HEK293 (cell line): Measurements from ENCODE around the gene RNF10.

Experiments
- CTCF ChIA-PET: fragments of 350-600 bp; formaldehyde crosslinking; extraction: SDS; loops from one replicate; lab custom pipeline; 2021; ENCODE audit warnings: antibody characterized with exemption; lab: Yijun Ruan, JAX
- POLR2A ChIA-PET: fragments of 300-600 bp; formaldehyde crosslinking; extraction: SDS; loops from one replicate; lab custom pipeline; 2020; ENCODE audit warnings: antibody characterized with exemption, inconsistent platforms; lab: Yijun Ruan, JAX
- H3K27ac ChIP-seq: fragments of 200-500 bp; sonication (Bioruptor generic); 2 replicates; pipeline ENCODE4 v1.5.1; 2014; ENCODE audit warnings: low read depth, low read length, control low read depth, inconsistent platforms; ENCODE audit errors: extremely low read depth
- H3K36me3 ChIP-seq, 2 experiments: fragments of 200-500 bp in 1 of 2; sonication (Bioruptor generic) in 1 of 2; 1 replicate in 1 of 2; 2 replicates in 1 of 2; pipeline ENCODE4 v1.5.1; 2014 to 2017; ENCODE audit warnings: inconsistent platforms in 2 of 2, low read length in 2 of 2; ENCODE audit not compliant: control insufficient read depth in 2 of 2, insufficient read depth in 1 of 2
- H3K4me1 ChIP-seq: fragments of 200-500 bp; sonication (Bioruptor generic); 2 replicates; pipeline ENCODE4 v1.5.1; 2014; ENCODE audit warnings: mild to moderate bottlenecking, low read length, inconsistent platforms; ENCODE audit not compliant: control insufficient read depth, insufficient read depth
- H3K4me3 ChIP-seq: 2 replicates; pipeline ENCODE4 v1.5.1; 2011; ENCODE audit warnings: low read depth, mild to moderate bottlenecking, control low read depth, low read length, moderate library complexity
- H3K9me3 ChIP-seq: fragments of 200-500 bp; sonication (Bioruptor generic); 2 replicates; pipeline ENCODE4 v1.5.1; 2014; ENCODE audit warnings: low read depth, low read length, inconsistent platforms; ENCODE audit not compliant: control insufficient read depth, insufficient read depth
- BCL11B ChIP-seq: fragments of 450-650 bp; formaldehyde crosslinking; IDR thresholded peaks from 2 replicates; pipeline ENCODE4 v1.5.1; 2016; ENCODE audit warnings: low read depth, missing biosample characterization, missing genetic modification characterization
- PRDM4 ChIP-seq: fragments of 450-650 bp; formaldehyde crosslinking; IDR thresholded peaks from 2 replicates; pipeline ENCODE4 v1.5.1; 2017; ENCODE audit warnings: missing biosample characterization, missing genetic modification characterization
- SCRT2 ChIP-seq: fragments of 450-650 bp; formaldehyde crosslinking; IDR thresholded peaks from 2 replicates; pipeline ENCODE4 v1.5.1; 2016; ENCODE audit warnings: missing biosample characterization, missing genetic modification characterization
- SP3 ChIP-seq: fragments of 450-650 bp; formaldehyde crosslinking; IDR thresholded peaks from 2 replicates; pipeline ENCODE4 v1.5.1; 2016; ENCODE audit warnings: missing biosample characterization, missing genetic modification characterization
- YY1 ChIP-seq: fragments of 450-650 bp; formaldehyde crosslinking; IDR thresholded peaks from 2 replicates; pipeline ENCODE4 v1.5.1; 2018; ENCODE audit warnings: missing biosample characterization, missing genetic modification characterization
- ZFP69B ChIP-seq: fragments of 450-650 bp; formaldehyde crosslinking; IDR thresholded peaks from 2 replicates; pipeline ENCODE4 v1.5.1; 2016; ENCODE audit warnings: missing biosample characterization, missing genetic modification characterization
- ZNF10 ChIP-seq: fragments of 450-650 bp; formaldehyde crosslinking; IDR thresholded peaks from 2 replicates; pipeline ENCODE4 v1.5.1; 2017; ENCODE audit warnings: missing biosample characterization, missing genetic modification characterization
- ZNF112 ChIP-seq: fragments of 450-650 bp; formaldehyde crosslinking; IDR thresholded peaks from 2 replicates; pipeline ENCODE4 v1.5.0; 2017; ENCODE audit warnings: missing biosample characterization, missing genetic modification characterization
- ZNF114 ChIP-seq: fragments of 450-650 bp; formaldehyde crosslinking; IDR thresholded peaks from 2 replicates; pipeline ENCODE4 v1.5.0; 2017; ENCODE audit warnings: missing biosample characterization, missing genetic modification characterization
- ZNF16 ChIP-seq: fragments of 450-650 bp; formaldehyde crosslinking; IDR thresholded peaks from 2 replicates; pipeline ENCODE4 v1.5.1; 2016; ENCODE audit warnings: low read depth, missing biosample characterization, missing genetic modification characterization
- ZNF23 ChIP-seq: fragments of 450-650 bp; formaldehyde crosslinking; IDR thresholded peaks from 2 replicates; pipeline ENCODE4 v1.5.1; 2016; ENCODE audit warnings: missing biosample characterization, missing genetic modification characterization, borderline replicate concordance
- ZNF341 ChIP-seq: fragments of 450-650 bp; formaldehyde crosslinking; IDR thresholded peaks from 2 replicates; pipeline ENCODE4; 2016; ENCODE audit warnings: low read depth, missing biosample characterization, missing genetic modification characterization
- ZNF639 ChIP-seq: fragments of 450-650 bp; formaldehyde crosslinking; IDR thresholded peaks from 2 replicates; pipeline ENCODE4 v1.5.1; 2016; ENCODE audit warnings: missing biosample characterization, missing genetic modification characterization
- ZNF76 ChIP-seq: fragments of 450-650 bp; formaldehyde crosslinking; IDR thresholded peaks from 2 replicates; pipeline ENCODE4; 2016; ENCODE audit warnings: low read depth, missing biosample characterization, missing genetic modification characterization, borderline replicate concordance
- ZNF843 ChIP-seq: fragments of 450-650 bp; formaldehyde crosslinking; IDR thresholded peaks from 2 replicates; pipeline ENCODE4 v1.5.1; 2016; ENCODE audit warnings: missing biosample characterization, missing genetic modification characterization
- ZSCAN5A ChIP-seq: fragments of 450-650 bp; formaldehyde crosslinking; IDR thresholded peaks from 2 replicates; pipeline ENCODE4 v1.5.1; 2016; ENCODE audit warnings: missing biosample characterization, missing genetic modification characterization
- ZXDB ChIP-seq: fragments of 450-650 bp; formaldehyde crosslinking; IDR thresholded peaks from 2 replicates; pipeline ENCODE4 v1.5.1; 2016; ENCODE audit warnings: missing biosample characterization, missing genetic modification characterization
- TF ChIP-seq, protein P1 (sequence below): sonication (generic); formaldehyde crosslinking; IDR thresholded peaks from 2 replicates; pipeline ENCODE4 v1.8.1; 2022; ENCODE audit warnings: mild to moderate bottlenecking, moderate library complexity, missing genetic modification reagents
- TF ChIP-seq, protein P2 (sequence below): fragments of 450-650 bp; formaldehyde crosslinking; IDR thresholded peaks from 2 replicates; pipeline ENCODE4 v1.5.1; 2016; ENCODE audit warnings: missing biosample characterization, missing genetic modification characterization
- TF ChIP-seq, protein P3 (sequence below): fragments of 450-650 bp; formaldehyde crosslinking; IDR thresholded peaks from 2 replicates; pipeline ENCODE4 v1.5.1; 2017; ENCODE audit warnings: missing biosample characterization, mild to moderate bottlenecking, missing genetic modification characterization, moderate library complexity

Gene RNF10

GRCh38 chr12:120579179-120579578 lies 45.0 kb downstream of the RNF10 start (continued):
- no peak for TF ChIP-seq ZNF10 (tag by site-specific recombination)
- TF ChIP-seq, protein P1, sequence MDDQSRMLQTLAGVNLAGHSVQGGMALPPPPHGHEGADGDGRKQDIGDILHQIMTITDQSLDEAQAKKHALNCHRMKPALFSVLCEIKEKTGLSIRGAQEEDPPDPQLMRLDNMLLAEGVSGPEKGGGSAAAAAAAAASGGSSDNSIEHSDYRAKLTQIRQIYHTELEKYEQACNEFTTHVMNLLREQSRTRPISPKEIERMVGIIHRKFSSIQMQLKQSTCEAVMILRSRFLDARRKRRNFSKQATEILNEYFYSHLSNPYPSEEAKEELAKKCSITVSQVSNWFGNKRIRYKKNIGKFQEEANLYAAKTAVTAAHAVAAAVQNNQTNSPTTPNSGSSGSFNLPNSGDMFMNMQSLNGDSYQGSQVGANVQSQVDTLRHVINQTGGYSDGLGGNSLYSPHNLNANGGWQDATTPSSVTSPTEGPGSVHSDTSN: no peak

- CTCF ChIA-PET: interaction anchor here (0.6 to 6.3 kb wide), 15 partner anchors 10 to 552 kb away, joined by 3 to 77 read pairs (median 4); partner anchors contain the start of genes CABP1, P2RX7, SRSF9 and UNC119B
- H3K4me1 ChIP-seq: no peaks in the 10 kb centered on the region
- POLR2A ChIA-PET: interaction anchor here (0.5 to 2.4 kb wide), 35 partner anchors 8 to 429 kb away, joined by 3 to 21 read pairs (median 5); partner anchors contain the start of genes ACADS, COQ5, COX6A1 and DYNLL1
- peak within 1 kb of the TSS; percentile 83 for H3K4me3 ChIP-seq
- H3K27ac ChIP-seq: peak within 1 kb of the TSS; percentile 60; the same call in 1 of the 2 replicates
- H3K36me3 ChIP-seq: peaks cover 12 to 41% of the 10 kb centered on the region in 2 experiments
- H3K9me3 ChIP-seq: no peaks in the 10 kb centered on the region
- TF ChIP-seq ZXDB (tag by site-specific recombination) (peak; percentile 79), SP3 (tag by site-specific recombination) (peak; percentile 73), ZFP69B (no peak), ZSCAN5A (tag by site-specific recombination) (0 out of 2 replicates have a peak, but pooled peaks have one; percentile 54), ZNF639 (tag by site-specific recombination) (0 out of 2 replicates have a peak, but pooled peaks have one; percentile 22), YY1 (peak; percentile 69; the same call in 1 of the 2 replicates), BCL11B (tag by site-specific recombination) (peak; percentile 50; the same call in 1 of the 2 replicates), ZNF76 (peak; percentile 90), ZNF114 (tag by site-specific recombination) (no peak), ZNF23 (no peak), SCRT2 (tag by site-specific recombination) (peak; percentile 9; the same call in 1 of the 2 replicates), ZNF843 (tag by site-specific recombination) (peak; percentile 46; the same call in 1 of the 2 replicates), ZNF112 (tag by site-specific recombination) (no peak), ZNF16 (tag by site-specific recombination) (0 out of 2 replicates have a peak, but pooled peaks have one; percentile 14), ZNF341 (tag by site-specific recombination) (no peak), PRDM4 (tag by site-specific recombination) (no peak)
- TF ChIP-seq, protein P2, sequence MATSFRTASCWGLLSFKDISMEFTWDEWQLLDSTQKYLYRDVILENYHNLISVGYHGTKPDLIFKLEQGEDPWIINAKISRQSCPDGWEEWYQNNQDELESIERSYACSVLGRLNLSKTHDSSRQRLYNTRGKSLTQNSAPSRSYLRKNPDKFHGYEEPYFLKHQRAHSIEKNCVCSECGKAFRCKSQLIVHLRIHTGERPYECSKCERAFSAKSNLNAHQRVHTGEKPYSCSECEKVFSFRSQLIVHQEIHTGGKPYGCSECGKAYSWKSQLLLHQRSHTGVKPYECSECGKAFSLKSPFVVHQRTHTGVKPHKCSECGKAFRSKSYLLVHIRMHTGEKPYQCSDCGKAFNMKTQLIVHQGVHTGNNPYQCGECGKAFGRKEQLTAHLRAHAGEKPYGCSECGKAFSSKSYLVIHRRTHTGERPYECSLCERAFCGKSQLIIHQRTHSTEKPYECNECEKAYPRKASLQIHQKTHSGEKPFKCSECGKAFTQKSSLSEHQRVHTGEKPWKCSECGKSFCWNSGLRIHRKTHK (tag by site-specific recombination): no peak
- TF ChIP-seq, protein P3, sequence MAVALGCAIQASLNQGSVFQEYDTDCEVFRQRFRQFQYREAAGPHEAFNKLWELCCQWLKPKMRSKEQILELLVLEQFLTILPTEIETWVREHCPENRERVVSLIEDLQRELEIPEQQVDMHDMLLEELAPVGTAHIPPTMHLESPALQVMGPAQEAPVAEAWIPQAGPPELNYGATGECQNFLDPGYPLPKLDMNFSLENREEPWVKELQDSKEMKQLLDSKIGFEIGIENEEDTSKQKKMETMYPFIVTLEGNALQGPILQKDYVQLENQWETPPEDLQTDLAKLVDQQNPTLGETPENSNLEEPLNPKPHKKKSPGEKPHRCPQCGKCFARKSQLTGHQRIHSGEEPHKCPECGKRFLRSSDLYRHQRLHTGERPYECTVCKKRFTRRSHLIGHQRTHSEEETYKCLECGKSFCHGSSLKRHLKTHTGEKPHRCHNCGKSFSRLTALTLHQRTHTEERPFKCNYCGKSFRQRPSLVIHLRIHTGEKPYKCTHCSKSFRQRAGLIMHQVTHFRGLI (tag by site-specific recombination): peak; percentile 19; the same call in 1 of the 2 replicates
Measured at GRCh38 chr12:120580787-120581723, 46.9 kb downstream of the RNF10 start, which contains the start of gene POP5. Gene POP5 (minus strand): TSS chr12:120581402. CDS start chr12:120581362, 40 bp downstream.
